Suprapubic skin (tissue), 4 donors: ENCODE results near the gene KSR2. TPM values are rescaled to one million over a fixed set of nuclear protein-coding genes. Genes with fewer than 3 reads are reported as not detected.
A peak's percentile ranks its signal among the peaks of the same experiment; 100 is the strongest.
"Not testable (repeated sequence)": the region's sequence is repeated elsewhere in the genome, so short reads cannot be mapped to it uniquely, and the experiment has no call there.

ENCODE experiments used
- DNase-seq, 2 donors: peaks; one replicate each; pipeline ENCODE4 v3.0.0-alpha.2; 2019; ENCODE audit warnings: low spot score in 2 of 2
- H3K27ac ChIP-seq: fragments of 200-600 bp; sonication (generic); one replicate; pipeline ENCODE4 v1.5.1; 2019
- H3K27me3 ChIP-seq: fragments of 200-600 bp; sonication (generic); one replicate; pipeline ENCODE4 v1.5.1; 2019
- H3K36me3 ChIP-seq: fragments of 200-600 bp; sonication (generic); one replicate; pipeline ENCODE4 v1.5.1; 2019
- H3K4me1 ChIP-seq: fragments of 200-600 bp; sonication (generic); one replicate; pipeline ENCODE4 v1.5.1; 2019
- H3K4me3 ChIP-seq: fragments of 200-600 bp; sonication (generic); one replicate; pipeline ENCODE4 v1.5.1; 2019; ENCODE audit warnings: mild to moderate bottlenecking
- H3K9me3 ChIP-seq: fragments of 200-600 bp; sonication (generic); one replicate; pipeline ENCODE4 v1.5.1; 2019
- EP300 ChIP-seq: sonication (generic); formaldehyde crosslinking; IDR thresholded peaks from one replicate; pipeline ENCODE4 v1.6.1; 2017; ENCODE audit warnings: antibody characterized with exemption
- POLR2A ChIP-seq, 2 donors: fragments of 450-650 bp; IDR thresholded peaks; one replicate each; pipeline ENCODE4 v1.6.1; 2017; ENCODE audit warnings: antibody characterized with exemption in 2 of 2, mild to moderate bottlenecking in 2 of 2, moderate library complexity in 2 of 2
- POLR2AphosphoS5 ChIP-seq, 3 donors: sonication (generic); formaldehyde crosslinking; IDR thresholded peaks; one replicate each; pipeline ENCODE4 v1.6.1; 2017; ENCODE audit warnings: antibody characterized with exemption in 3 of 3
- WGBS: methylation state at CpG from one replicate; pipeline ENCODE4 v1.1.5; 2018; 5-methylcytosine and 5-hydroxymethylcytosine counted together
- total RNA-seq, 4 donors: library from RNA; depleted of rRNA; stranded (reverse); fragments of >200 nt; gene quantifications; one replicate each; pipeline ENCODE4 v1.1.0, GENCODE V29; 2016
- TF ChIP-seq, protein P1 (sequence below), 2 donors: fragments of 200-600 bp in 1 of 2; fragments of 450-650 bp in 1 of 2; sonication (generic) in 1 of 2; IDR thresholded peaks; one replicate each; pipeline ENCODE4 v1.5.1; 2016 to 2019; ENCODE audit warnings: antibody characterized with exemption in 2 of 2, mild to moderate bottlenecking in 1 of 2, moderate library complexity in 1 of 2

Gene KSR2
- total RNA-seq, 4 donors from 2014 or later: 0.24 to 0.39 (median 0.38) TPM; not detected in 1

DNA sequence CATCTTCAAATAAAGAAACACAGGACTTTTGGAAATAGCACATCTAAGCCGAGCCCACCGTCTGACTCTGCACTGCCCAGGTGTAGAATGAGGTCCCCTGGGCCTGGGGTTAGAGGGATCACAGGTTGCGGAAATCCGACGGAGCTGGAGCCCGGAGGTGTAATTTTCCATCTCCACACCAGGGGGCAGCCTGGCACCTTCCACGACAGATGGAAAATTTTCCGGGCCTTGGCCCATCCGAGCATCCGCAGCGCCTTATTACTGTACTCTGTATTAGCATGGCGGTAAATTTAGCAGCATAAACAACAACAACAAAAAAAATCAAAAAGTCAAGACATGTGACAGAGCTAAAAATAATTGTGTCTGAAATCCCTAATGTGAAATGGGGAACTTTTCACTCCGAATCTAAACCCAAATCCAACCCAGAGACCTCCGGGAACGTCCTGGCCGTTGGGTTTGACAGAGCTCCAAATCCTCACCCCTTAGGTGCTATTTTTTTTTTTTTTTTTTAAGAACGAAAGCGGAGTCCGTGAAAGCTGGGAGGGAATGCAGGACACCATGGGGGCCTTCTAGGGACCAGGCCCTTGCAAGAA, 93.9 kb downstream of the KSR2 start:
- Histone ChIP-seq H3K27ac (no peak overlapping the region), H3K4me1 (no peaks in the 10 kb centered on the region), H3K4me3 (no peak overlapping the region), H3K36me3 (no peaks in the 10 kb centered on the region), H3K9me3 (no peaks in the 10 kb centered on the region), H3K27me3 (peaks cover 20% of the 10 kb centered on the region)
- WGBS: 18% methylated on average over 19 of the region's 19 CpGs
- TF ChIP-seq, protein P1, sequence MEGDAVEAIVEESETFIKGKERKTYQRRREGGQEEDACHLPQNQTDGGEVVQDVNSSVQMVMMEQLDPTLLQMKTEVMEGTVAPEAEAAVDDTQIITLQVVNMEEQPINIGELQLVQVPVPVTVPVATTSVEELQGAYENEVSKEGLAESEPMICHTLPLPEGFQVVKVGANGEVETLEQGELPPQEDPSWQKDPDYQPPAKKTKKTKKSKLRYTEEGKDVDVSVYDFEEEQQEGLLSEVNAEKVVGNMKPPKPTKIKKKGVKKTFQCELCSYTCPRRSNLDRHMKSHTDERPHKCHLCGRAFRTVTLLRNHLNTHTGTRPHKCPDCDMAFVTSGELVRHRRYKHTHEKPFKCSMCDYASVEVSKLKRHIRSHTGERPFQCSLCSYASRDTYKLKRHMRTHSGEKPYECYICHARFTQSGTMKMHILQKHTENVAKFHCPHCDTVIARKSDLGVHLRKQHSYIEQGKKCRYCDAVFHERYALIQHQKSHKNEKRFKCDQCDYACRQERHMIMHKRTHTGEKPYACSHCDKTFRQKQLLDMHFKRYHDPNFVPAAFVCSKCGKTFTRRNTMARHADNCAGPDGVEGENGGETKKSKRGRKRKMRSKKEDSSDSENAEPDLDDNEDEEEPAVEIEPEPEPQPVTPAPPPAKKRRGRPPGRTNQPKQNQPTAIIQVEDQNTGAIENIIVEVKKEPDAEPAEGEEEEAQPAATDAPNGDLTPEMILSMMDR (IDR thresholded peaks at IDR 0.05): peak; percentile 60 to 90
- TF ChIP-seq EP300: no peak
- peak; percentile 68 to 81 for DNase-seq

DNA sequence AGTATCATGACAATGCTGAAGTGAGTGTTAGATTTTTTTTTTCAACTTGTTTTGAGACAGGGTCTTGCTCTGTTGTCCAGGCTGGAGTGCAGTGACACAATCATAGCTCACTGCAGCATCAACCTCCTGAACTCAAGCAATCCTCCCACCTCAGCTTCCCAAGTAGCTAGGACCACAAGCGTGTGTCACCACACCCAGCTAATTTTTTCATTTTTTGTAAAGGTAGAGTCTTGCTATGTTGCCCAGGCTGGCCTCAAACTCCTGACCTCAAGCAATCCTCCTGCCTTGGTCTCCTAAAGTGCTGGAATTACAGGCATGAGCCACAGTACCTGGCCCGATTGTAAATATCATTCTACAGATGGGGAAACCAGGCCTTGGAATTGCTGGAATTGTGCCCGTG, 94.6 kb downstream of the KSR2 start:
- not testable (repeated sequence) for H3K9me3 ChIP-seq, H3K4me3 ChIP-seq, DNase-seq, H3K4me1 ChIP-seq, H3K36me3 ChIP-seq, H3K27ac ChIP-seq
- WGBS: 63% methylated on average over 3 of the region's 3 CpGs
- peaks cover 20% of the 10 kb centered on the region for H3K27me3 ChIP-seq

DNA sequence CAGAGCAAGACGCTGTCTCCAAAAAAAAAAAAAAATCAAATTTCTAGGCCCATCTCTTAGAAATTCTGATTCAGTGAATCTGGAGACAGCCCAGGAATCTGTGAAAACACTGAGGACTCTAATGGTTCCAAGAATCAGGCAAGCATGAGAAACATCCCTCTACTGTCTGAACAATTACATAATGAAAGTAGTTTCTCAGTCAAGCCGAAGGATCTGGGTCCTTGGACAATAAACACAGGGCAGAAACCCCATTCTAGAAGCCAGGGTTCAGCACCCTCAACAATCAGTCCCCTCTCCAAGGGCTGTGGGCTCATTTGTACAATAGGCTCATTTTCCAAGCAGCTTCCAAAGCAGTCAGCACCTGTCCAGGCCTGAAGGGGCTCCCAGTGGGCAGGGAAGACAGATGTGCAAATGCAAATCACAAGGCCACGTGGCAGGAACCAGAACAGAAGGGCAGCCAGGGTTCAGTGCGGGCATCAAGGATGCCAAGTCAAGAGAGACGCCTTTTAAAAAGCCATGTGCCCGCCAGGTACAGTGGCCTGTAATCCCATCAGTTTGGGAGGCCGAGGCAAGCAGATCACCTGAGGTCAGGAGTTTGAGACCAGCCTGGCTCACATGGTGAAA, 96.1 kb downstream of the KSR2 start:
- Histone ChIP-seq H3K27ac (no peak overlapping the region), H3K27me3 (peaks cover 12% of the 10 kb centered on the region), H3K9me3 (no peaks in the 10 kb centered on the region), H3K4me3 (no peak overlapping the region), H3K4me1 (no peaks in the 10 kb centered on the region), H3K36me3 (no peaks in the 10 kb centered on the region)
- no peak for DNase-seq
- TF ChIP-seq POLR2A (IDR thresholded peaks at IDR 0.05): no peak
- TF ChIP-seq EP300: no peak
- no peak for TF ChIP-seq POLR2AphosphoS5 (IDR thresholded peaks at IDR 0.05)
- TF ChIP-seq, protein P1 (IDR thresholded peaks at IDR 0.05): no peak
- 67% methylated on average over 7 of the region's 7 CpGs for WGBS

DNA sequence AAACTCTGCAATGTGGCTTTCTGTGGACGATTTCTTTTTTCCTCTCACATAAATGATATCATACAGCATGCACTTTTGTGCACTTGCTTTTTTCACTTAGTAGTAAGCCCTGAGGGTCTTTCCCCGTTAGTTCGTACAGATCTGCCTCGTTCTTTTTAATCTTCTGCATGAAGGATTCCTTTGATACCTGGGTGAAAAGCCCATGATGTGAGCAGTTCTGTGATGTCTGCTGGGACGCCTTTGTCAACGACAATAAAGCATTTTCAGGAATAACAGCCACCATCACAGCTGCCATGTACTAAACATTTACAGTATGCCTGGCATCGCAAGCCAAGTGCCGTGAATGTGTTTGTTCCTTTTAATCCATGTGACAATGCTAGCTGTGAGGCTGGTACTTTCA, 99.2 kb downstream of the KSR2 start:
- Histone ChIP-seq H3K4me3 (no peak overlapping the region), H3K27me3 (no peaks in the 10 kb centered on the region), H3K9me3 (no peaks in the 10 kb centered on the region), H3K36me3 (no peaks in the 10 kb centered on the region), H3K4me1 (no peaks in the 10 kb centered on the region), H3K27ac (no peak overlapping the region)
- WGBS: 68% methylated on average over 8 of the region's 8 CpGs
- no peak for TF ChIP-seq EP300
- TF ChIP-seq POLR2AphosphoS5 (IDR thresholded peaks at IDR 0.05): no peak
- TF ChIP-seq POLR2A (IDR thresholded peaks at IDR 0.05): no peak
- TF ChIP-seq, protein P1 (IDR thresholded peaks at IDR 0.05): no peak
- no peak for DNase-seq

DNA sequence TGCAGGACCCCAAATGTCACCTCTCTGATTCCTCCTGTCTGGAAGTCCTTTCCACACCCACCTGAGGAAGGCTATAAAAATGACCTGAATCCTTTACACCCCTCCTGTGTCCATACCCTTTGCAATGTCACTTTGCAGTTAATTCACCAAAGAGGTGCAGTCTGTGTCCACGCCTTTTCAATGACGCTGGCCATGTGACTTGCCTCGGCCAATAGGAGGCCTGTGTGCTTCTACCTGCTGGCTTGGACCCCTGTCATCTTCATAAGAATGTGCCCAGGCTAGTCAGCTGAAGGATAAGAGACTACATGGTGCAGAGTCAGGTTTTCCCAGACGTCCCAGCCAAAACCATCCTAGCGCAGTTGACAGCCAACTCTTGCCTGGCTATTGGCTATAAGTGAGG, 101.4 kb downstream of the KSR2 start:
- H3K4me3 ChIP-seq: no peak overlapping the region
- H3K27ac ChIP-seq: no peak overlapping the region
- WGBS: 84% methylated on average over 3 of the region's 5 CpGs
- no peaks in the 10 kb centered on the region for H3K4me1 ChIP-seq
- H3K36me3 ChIP-seq: no peaks in the 10 kb centered on the region
- no peaks in the 10 kb centered on the region for H3K27me3 ChIP-seq
- H3K9me3 ChIP-seq: no peaks in the 10 kb centered on the region
- TF ChIP-seq, protein P1 (IDR thresholded peaks at IDR 0.05): no peak
- TF ChIP-seq EP300: no peak
- TF ChIP-seq POLR2A (IDR thresholded peaks at IDR 0.05): no peak
- no peak for TF ChIP-seq POLR2AphosphoS5 (IDR thresholded peaks at IDR 0.05)
- DNase-seq: no peak

DNA sequence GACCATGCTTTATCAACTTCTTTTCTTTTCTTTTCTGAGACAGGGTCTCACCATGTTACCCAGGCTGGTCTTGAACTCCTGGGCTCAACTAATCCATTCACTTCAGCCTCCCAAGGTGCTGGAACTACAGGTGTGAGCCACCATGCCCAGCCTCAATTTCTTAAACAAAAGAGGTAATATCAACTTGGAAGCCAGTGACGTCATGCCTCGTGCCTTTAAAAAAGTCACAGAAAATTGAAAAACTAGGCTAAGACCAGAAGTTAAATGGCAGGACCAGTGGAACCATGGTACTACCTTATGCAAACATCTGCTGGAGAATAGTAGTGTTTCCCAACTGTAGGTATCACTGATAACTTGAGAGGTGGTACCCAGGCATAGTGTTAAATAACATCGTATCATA, 103.3 kb downstream of the KSR2 start:
- TF ChIP-seq, protein P1 (IDR thresholded peaks at IDR 0.05): no peak
- no peak for TF ChIP-seq POLR2AphosphoS5 (IDR thresholded peaks at IDR 0.05)
- TF ChIP-seq POLR2A (IDR thresholded peaks at IDR 0.05): no peak
- no peak for TF ChIP-seq EP300
- no peak for DNase-seq
- Histone ChIP-seq H3K4me1 (no peaks in the 10 kb centered on the region), H3K27me3 (no peaks in the 10 kb centered on the region), H3K4me3 (no peak overlapping the region), H3K27ac (no peak overlapping the region), H3K36me3 (no peaks in the 10 kb centered on the region), H3K9me3 (no peaks in the 10 kb centered on the region)
- 82% methylated on average over 3 of the region's 3 CpGs for WGBS
